ENCODE measurements around the gene SAXO2. TPM values are rescaled to one million over a fixed set of nuclear protein-coding genes. Genes with fewer than 3 reads are reported as not detected.
"Not testable (repeated sequence)": the region's sequence is repeated elsewhere in the genome, so short reads cannot be mapped to it uniquely, and the experiment has no call there.

SAXO2 gene
- polyA plus RNA-seq (4.0 and 8.6 TPM in 2 replicates), polyA minus RNA-seq (3.8 and 7.3 TPM in 2 replicates)

- peak; percentile 65 for TF ChIP-seq EP300 (conservative IDR thresholded peaks at IDR 0.05; ENCODE audit: poor library complexity, severe bottlenecking)
- TF ChIP-seq CTCF (IDR thresholded peaks at IDR 0.05; ENCODE audit: poor library complexity, severe bottlenecking) = no peak
- peak; percentile 97 for TF ChIP-seq MXI1 (conservative IDR thresholded peaks at IDR 0.05; ENCODE audit: poor library complexity, severe bottlenecking)
- TF ChIP-seq RAD21 (conservative IDR thresholded peaks at IDR 0.05) = peak; percentile 43
- TF ChIP-seq POLR2AphosphoS5 (IDR thresholded peaks at IDR 0.05) = peak; percentile 65
- TF ChIP-seq SMC3 (conservative IDR thresholded peaks at IDR 0.05; ENCODE audit: poor library complexity) = peak; percentile 50
- no peak for TF ChIP-seq REST (IDR thresholded peaks at IDR 0.05; ENCODE audit: borderline replicate concordance)
- TF ChIP-seq EZH2 (IDR thresholded peaks at IDR 0.05; ENCODE audit: borderline replicate concordance, insufficient read depth, low read length, poor library complexity, severe bottlenecking) = no peak
- TF ChIP-seq TAF1 (IDR thresholded peaks at IDR 0.05; ENCODE audit: low read depth) = no peak
- H3F3A ChIP-seq (ENCODE audit: insufficient read depth, low read length, poor library complexity, severe bottlenecking) = no peaks in the 10 kb centered on the region
- peak within 1 kb of the TSS; percentile 73 for H3K4me2 ChIP-seq (ENCODE audit: low read length)
- no peaks in the 10 kb centered on the region for H4K20me1 ChIP-seq (ENCODE audit: insufficient read depth)
- H3K27ac ChIP-seq (ENCODE audit: low read length) = peak within 1 kb of the TSS; percentile 62
- H3K9ac ChIP-seq (ENCODE audit: low read length) = peak within 1 kb of the TSS; percentile 69
- H3K9me3 ChIP-seq (ENCODE audit: low read length) = no peaks in the 10 kb centered on the region
- no peaks in the 10 kb centered on the region for H3K36me3 ChIP-seq (ENCODE audit: insufficient read depth, low read length)
- H3K79me2 ChIP-seq (replicated peaks; ENCODE audit: insufficient read depth, low read length) = peaks cover 19% of the 10 kb centered on the region
- H3K27me3 ChIP-seq (ENCODE audit: insufficient read depth, low read depth, low read length) = no peaks in the 10 kb centered on the region
- H2AFZ ChIP-seq (ENCODE audit: low read depth, low read length) = peak within 1 kb of the TSS; percentile 73
- no peaks in the 10 kb centered on the region for H3K9me2 ChIP-seq (ENCODE audit: insufficient read depth, low read length)
- H3K4me3 ChIP-seq (ENCODE audit: low read length) = peak within 1 kb of the TSS; percentile 93
These were observed at the start of gene SAXO2, which contains the start of gene EFL1 for GRCh38 chr15:82262422-82263026. Gene SAXO2, plus strand, starts transcription at chr15:82262818. Its CDS starts 62 bp downstream, at chr15:82262880. Gene EFL1, minus strand, starts transcription at chr15:82262734. Its CDS starts 956 bp downstream, at chr15:82261778.

GRCh38 chr15:82216092-82216491, 46.5 kb upstream of the SAXO2 start:
- not testable (repeated sequence) for H3K79me2 ChIP-seq (replicated peaks; ENCODE audit: insufficient read depth, low read length); H3K36me3 ChIP-seq (ENCODE audit: insufficient read depth, low read length); H3K9ac ChIP-seq (ENCODE audit: low read length); H3K4me3 ChIP-seq (ENCODE audit: low read length); H3K4me2 ChIP-seq (ENCODE audit: low read length); H3K27ac ChIP-seq (ENCODE audit: low read length); H3F3A ChIP-seq (ENCODE audit: insufficient read depth, low read length, poor library complexity, severe bottlenecking); H3K9me2 ChIP-seq (ENCODE audit: insufficient read depth, low read length); H3K27me3 ChIP-seq (ENCODE audit: insufficient read depth, low read depth, low read length); H3K9me3 ChIP-seq (ENCODE audit: low read length); H2AFZ ChIP-seq (ENCODE audit: low read depth, low read length); H4K20me1 ChIP-seq (ENCODE audit: insufficient read depth)

- not testable (repeated sequence) for H4K20me1 ChIP-seq (ENCODE audit: insufficient read depth); H3K9ac ChIP-seq (ENCODE audit: low read length); H3K27me3 ChIP-seq (ENCODE audit: insufficient read depth, low read depth, low read length); H3K4me3 ChIP-seq (ENCODE audit: low read length); H3K9me2 ChIP-seq (ENCODE audit: insufficient read depth, low read length); H3K36me3 ChIP-seq (ENCODE audit: insufficient read depth, low read length); H3K9me3 ChIP-seq (ENCODE audit: low read length); H3K4me2 ChIP-seq (ENCODE audit: low read length); H3F3A ChIP-seq (ENCODE audit: insufficient read depth, low read length, poor library complexity, severe bottlenecking); H2AFZ ChIP-seq (ENCODE audit: low read depth, low read length); H3K79me2 ChIP-seq (replicated peaks; ENCODE audit: insufficient read depth, low read length); H3K27ac ChIP-seq (ENCODE audit: low read length)
These were observed 41.1 kb upstream of the SAXO2 start for GRCh38 chr15:82221535-82221934.

Data from neural cell (in vitro differentiated cells).